HUES48 (cell line): Measurements from ENCODE around the gene IGF2BP1.
"Not testable (repeated sequence)": the region's sequence is repeated elsewhere in the genome, so short reads cannot be mapped to it uniquely, and the experiment has no call there.

ENCODE experiments used
- H3K27ac ChIP-seq: one replicate; pipeline ENCODE4 v1.7.0; 2013; ENCODE audit warnings: low read depth, low read length, inconsistent platforms
- H3K27me3 ChIP-seq: 2 replicates; pipeline ENCODE4 v1.6.1; 2013; ENCODE audit warnings: mild to moderate bottlenecking, low read length; ENCODE audit not compliant: control insufficient read depth, insufficient read depth
- H3K36me3 ChIP-seq: 2 replicates; pipeline ENCODE4 v1.6.1; 2013; ENCODE audit warnings: low read length; ENCODE audit not compliant: control insufficient read depth, insufficient read depth
- H3K4me1 ChIP-seq: 2 replicates; pipeline ENCODE4 v1.6.1; 2013; ENCODE audit warnings: mild to moderate bottlenecking, low read length; ENCODE audit not compliant: control insufficient read depth, insufficient read depth
- H3K4me3 ChIP-seq: 2 replicates; pipeline ENCODE4 v1.5.1; 2013; ENCODE audit warnings: mild to moderate bottlenecking, low read depth, low read length
- H3K9ac ChIP-seq: 2 replicates; pipeline ENCODE4 v1.6.1; 2013; ENCODE audit warnings: mild to moderate bottlenecking, low read depth, low read length, moderate library complexity
- H3K9me3 ChIP-seq: 2 replicates; pipeline ENCODE4 v1.6.1; 2013; ENCODE audit warnings: low read length; ENCODE audit not compliant: control insufficient read depth, insufficient read depth

IGF2BP1 gene

GRCh38 chr17:48996722-48997102 is 473 bp upstream of the IGF2BP1 start:
- H3K9me3 ChIP-seq: no peaks in the 10 kb centered on the region
- H3K4me1 ChIP-seq: peaks cover 37% of the 10 kb centered on the region
- no peaks in the 10 kb centered on the region for H3K27me3 ChIP-seq
- peak overlapping the region; percentile 99 for H3K4me3 ChIP-seq
- H3K9ac ChIP-seq: peak overlapping the region; percentile 69
- peak overlapping the region; percentile 100 for H3K27ac ChIP-seq
- peaks cover 14% of the 10 kb centered on the region for H3K36me3 ChIP-seq

GRCh38 chr17:48997827-48998586 is 822 bp downstream of the IGF2BP1 start:
- H3K36me3 ChIP-seq: peaks cover 14% of the 10 kb centered on the region
- H3K27me3 ChIP-seq: no peaks in the 10 kb centered on the region
- H3K9me3 ChIP-seq: no peaks in the 10 kb centered on the region
- H3K9ac ChIP-seq: peak overlapping the region; percentile 98
- peaks cover 32% of the 10 kb centered on the region for H3K4me1 ChIP-seq
- peak overlapping the region; percentile 99 for H3K4me3 ChIP-seq
- peak overlapping the region; percentile 100 for H3K27ac ChIP-seq

- H3K27me3 ChIP-seq: no peaks in the 10 kb centered on the region
- H3K36me3 ChIP-seq: peaks cover 14% of the 10 kb centered on the region
- H3K9me3 ChIP-seq: no peaks in the 10 kb centered on the region
- peak overlapping the region; percentile 100 for H3K27ac ChIP-seq
- peak overlapping the region; percentile 99 for H3K4me3 ChIP-seq
- peak overlapping the region; percentile 98 for H3K9ac ChIP-seq
- H3K4me1 ChIP-seq: peaks cover 29% of the 10 kb centered on the region
Measured at GRCh38 chr17:48998587-48999440, 1.6 kb downstream of the IGF2BP1 start.

GRCh38 chr17:49000943-49001342 is 3.8 kb downstream of the IGF2BP1 start:
- Histone ChIP-seq H3K36me3 (peaks cover 32% of the 10 kb centered on the region), H3K27ac (peak overlapping the region; percentile 100), H3K4me3 (peak overlapping the region; percentile 99), H3K27me3 (no peaks in the 10 kb centered on the region), H3K9me3 (no peaks in the 10 kb centered on the region), H3K9ac (peak overlapping the region; percentile 98; the same call in 1 of the 2 replicates), H3K4me1 (peaks cover 33% of the 10 kb centered on the region)

GRCh38 chr17:49001671-49002070 is 4.5 kb downstream of the IGF2BP1 start:
- Histone ChIP-seq H3K4me3 (peak overlapping the region; percentile 99), H3K4me1 (peaks cover 39% of the 10 kb centered on the region), H3K36me3 (peaks cover 38% of the 10 kb centered on the region), H3K9me3 (no peaks in the 10 kb centered on the region), H3K27me3 (no peaks in the 10 kb centered on the region), H3K27ac (peak overlapping the region; percentile 36), H3K9ac (no peak overlapping the region)

GRCh38 chr17:49002331-49002730 is 5.1 kb downstream of the IGF2BP1 start:
- no peaks in the 10 kb centered on the region for H3K9me3 ChIP-seq
- H3K9ac ChIP-seq: no peak overlapping the region
- peaks cover 43% of the 10 kb centered on the region for H3K36me3 ChIP-seq
- H3K27me3 ChIP-seq: no peaks in the 10 kb centered on the region
- peak overlapping the region; percentile 99 for H3K4me3 ChIP-seq
- peak overlapping the region; percentile 36 for H3K27ac ChIP-seq
- peaks cover 44% of the 10 kb centered on the region for H3K4me1 ChIP-seq

GRCh38 chr17:49002766-49003165 is 5.6 kb downstream of the IGF2BP1 start:
- Histone ChIP-seq H3K27ac (peak overlapping the region; percentile 36), H3K9ac (no peak overlapping the region)

GRCh38 chr17:49003557-49004511 is 6.6 kb downstream of the IGF2BP1 start:
- H3K4me1 ChIP-seq: peaks cover 46% of the 10 kb centered on the region
- peaks cover 52% of the 10 kb centered on the region for H3K36me3 ChIP-seq
- H3K9me3 ChIP-seq: no peaks in the 10 kb centered on the region
- H3K4me3 ChIP-seq: peak overlapping the region; percentile 99
- peak overlapping the region; percentile 85 for H3K27ac ChIP-seq
- H3K27me3 ChIP-seq: no peaks in the 10 kb centered on the region
- H3K9ac ChIP-seq: no peak overlapping the region; the same call in none of the 2 replicates

More at GRCh38 chr17:49002766-49003165, 5.6 kb downstream of the IGF2BP1 start:
- H3K4me3 ChIP-seq: peak overlapping the region; percentile 99
- no peaks in the 10 kb centered on the region for H3K9me3 ChIP-seq
- H3K4me1 ChIP-seq: peaks cover 46% of the 10 kb centered on the region
- no peaks in the 10 kb centered on the region for H3K27me3 ChIP-seq
- H3K36me3 ChIP-seq: peaks cover 46% of the 10 kb centered on the region

- H3K4me3 ChIP-seq: no peak overlapping the region
- H3K9ac ChIP-seq: no peak overlapping the region
- peaks cover 45% of the 10 kb centered on the region for H3K36me3 ChIP-seq
- peaks cover 46% of the 10 kb centered on the region for H3K4me1 ChIP-seq
- no peaks in the 10 kb centered on the region for H3K9me3 ChIP-seq
- no peaks in the 10 kb centered on the region for H3K27me3 ChIP-seq
- H3K27ac ChIP-seq: no peak overlapping the region
Measured at GRCh38 chr17:49005140-49005539, 8.0 kb downstream of the IGF2BP1 start.

- not testable (repeated sequence) for H3K27me3 ChIP-seq, H3K4me3 ChIP-seq, H3K27ac ChIP-seq, H3K9me3 ChIP-seq, H3K9ac ChIP-seq
- H3K4me1 ChIP-seq: peaks cover 52% of the 10 kb centered on the region
- peaks cover 39% of the 10 kb centered on the region for H3K36me3 ChIP-seq
Measured at GRCh38 chr17:49008908-49009307, 11.7 kb downstream of the IGF2BP1 start.
